NCI-H1105 treated with DMSO at 0.1 percent for 48 hours (cell line): ENCODE measurements around the gene E2F2.

Experiments
- DNase-seq: peaks from one replicate; lab custom pipeline; 2025; lab: John Stamatoyannopoulos, UW

The E2F2 gene

DNA sequence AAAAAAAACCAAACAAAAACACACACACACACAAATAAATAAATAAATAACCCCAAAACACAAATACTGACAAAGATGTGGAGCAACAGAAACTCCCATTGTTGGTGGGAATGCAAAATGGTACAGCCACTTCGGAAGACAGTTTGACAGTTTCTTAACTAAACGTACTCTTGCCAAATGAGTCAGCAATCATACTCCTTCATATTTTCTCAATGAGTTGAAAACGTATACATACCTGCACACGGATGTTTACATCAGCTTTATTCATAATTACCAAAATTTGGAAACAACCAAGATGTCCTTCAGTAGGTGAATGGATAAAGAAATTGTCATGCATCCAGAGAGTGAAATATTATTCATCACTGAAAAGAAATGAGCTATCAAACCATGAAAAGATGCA, 70.5 kb downstream of the E2F2 start:
- no peak for DNase-seq

DNA sequence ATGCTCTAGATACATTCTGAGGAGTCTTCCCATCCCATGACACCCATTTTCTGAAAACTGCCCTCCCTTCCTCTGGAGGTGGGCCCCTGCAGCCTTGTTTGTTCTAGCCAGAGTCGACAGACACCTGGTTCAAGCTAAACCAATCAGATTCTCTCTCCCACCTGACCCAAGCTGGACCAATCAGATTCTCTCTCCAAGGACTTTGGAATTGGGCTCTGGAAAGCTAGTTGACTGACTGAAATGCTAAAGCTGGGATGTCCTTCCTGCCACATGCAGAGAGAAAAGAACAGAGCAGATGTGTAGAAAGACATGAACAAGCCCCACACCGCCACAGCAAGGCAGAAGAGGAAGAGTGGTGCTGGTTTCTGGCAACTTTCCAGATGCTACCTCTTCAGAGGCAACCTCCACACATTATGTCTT, 71.7 kb downstream of the E2F2 start:
- DNase-seq, result no peak
